ENCODE results near the gene SH3BGRL3.

- TF ChIP-seq CTCF (IDR thresholded peaks at IDR 0.05) = no peak
- TF ChIP-seq POLR2A (IDR thresholded peaks at IDR 0.05) = no peak
Measured at GRCh38 chr1:26318338-26319064, 38.6 kb downstream of the SH3BGRL3 start.

Measured in uterus (tissue), 2 donors.